Measurements from ENCODE around the gene RNF144A. TPM values are rescaled to one million over a fixed set of nuclear protein-coding genes. Genes with fewer than 3 reads are reported as not detected.

Gene RNF144A
- total RNA-seq, 1 experiment from 2014 or later = 10.6 TPM

DNA sequence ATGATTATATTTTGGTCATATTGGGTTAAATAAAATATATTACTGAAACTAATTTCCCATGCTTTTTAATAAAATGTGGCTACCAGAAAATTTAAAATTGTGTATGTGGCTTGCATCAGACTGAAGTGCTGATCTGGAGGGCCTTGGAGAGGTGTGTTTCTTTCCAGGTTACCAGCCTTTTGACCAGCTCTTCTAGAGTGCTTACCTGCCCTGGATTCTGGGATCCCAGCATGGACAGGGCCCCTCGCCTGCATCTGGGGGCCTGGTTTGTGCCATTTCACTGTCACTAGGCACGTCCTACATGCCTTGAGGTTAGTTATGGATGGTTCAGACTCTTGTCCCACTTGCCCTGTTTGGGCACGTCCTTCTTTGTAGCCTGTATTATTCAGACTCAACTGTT, 10.5 kb downstream of the RNF144A start:
- no peaks in the 10 kb centered on the region for H3K27me3 Mint-ChIP-seq (ENCODE audit: low read depth)
- Histone ChIP-seq H2BK20ac (ENCODE audit: low read depth, low read length, poor library complexity, severe bottlenecking) (no peak overlapping the region), H2BK120ac (ENCODE audit: low read depth, low read length, poor library complexity, severe bottlenecking) (no peak overlapping the region), H2BK5ac (ENCODE audit: insufficient read length, low read length) (no peak overlapping the region), H3K4me1 (ENCODE audit: insufficient read depth, low read length) (0 out of 2 replicates have a peak, but pooled peaks cover 2% of the 10 kb centered on the region), H4K8ac (replicated peaks; ENCODE audit: insufficient read length, low read depth, low read length) (no peak overlapping the region), H3K27ac (ENCODE audit: insufficient read length, low read depth, low read length) (no peak overlapping the region), H3K9ac (ENCODE audit: extremely low read depth, insufficient read length, low read length) (no peak overlapping the region), H2BK12ac (ENCODE audit: insufficient read length, low read depth, low read length) (no peak overlapping the region), H3K14ac (ENCODE audit: insufficient read depth, low read length) (no peak overlapping the region), H4K5ac (ENCODE audit: insufficient read length, low read depth, low read length) (no peak overlapping the region), H3K18ac (ENCODE audit: insufficient read length, low read depth, low read length) (no peak overlapping the region), H3K23ac (ENCODE audit: insufficient read length, low read depth, low read length) (no peak overlapping the region), H3T11ph (ENCODE audit: low read length) (no peak overlapping the region), H4K20me1 (ENCODE audit: control insufficient read depth, insufficient read depth, insufficient read length) (no peaks in the 10 kb centered on the region), H2BK15ac (ENCODE audit: low read depth, low read length) (no peak overlapping the region), H3K4ac (ENCODE audit: low read depth, low read length) (no peak overlapping the region), H3K9me3 (ENCODE audit: control insufficient read depth, low read depth, low read length) (no peaks in the 10 kb centered on the region), H3K4me2 (ENCODE audit: insufficient read depth, insufficient read length, low read length) (no peak overlapping the region), H3K79me1 (ENCODE audit: insufficient read depth, low read depth, low read length, poor library complexity, severe bottlenecking) (no peaks in the 10 kb centered on the region), H4K91ac (ENCODE audit: insufficient read length, low read depth, low read length) (no peak overlapping the region), H3K27me3 (ENCODE audit: insufficient read depth, low read length) (no peaks in the 10 kb centered on the region), H3K23me2 (ENCODE audit: insufficient read length, low read depth, low read length, poor library complexity, severe bottlenecking) (no peaks in the 10 kb centered on the region), H3K79me2 (ENCODE audit: insufficient read depth, low read length) (no peaks in the 10 kb centered on the region), H2AFZ (ENCODE audit: low read length) (no peak overlapping the region), H2AK5ac (ENCODE audit: insufficient read length, low read length) (no peak overlapping the region), H3K56ac (ENCODE audit: insufficient read length, low read depth, low read length) (no peak overlapping the region)
- peaks cover 0 to 5% of the 10 kb centered on the region in 2 experiments; a peak in 1 of 5 replicates for H3K9me3 Mint-ChIP-seq
- H3K4me3 Mint-ChIP-seq = no peak overlapping the region
- peaks cover 27 to 29% of the 10 kb centered on the region in 2 experiments for H3K4me1 Mint-ChIP-seq
- no peak for DNase-seq
- no peak overlapping the region for H3K27ac Mint-ChIP-seq
- no CpG with 5 or more reads among the region's 3 CpGs for WGBS (ENCODE audit: extremely low coverage, insufficient read length, low lambda C conversion rate)
- H3K36me3 Mint-ChIP-seq (ENCODE audit: insufficient read depth in 1 of 3, low read depth in 3 of 3) = peaks cover 0 to 5% (median 5%) of the 10 kb centered on the region in 3 experiments; a peak in 5 of 7 replicates
- TF ChIP-seq, protein P1, sequence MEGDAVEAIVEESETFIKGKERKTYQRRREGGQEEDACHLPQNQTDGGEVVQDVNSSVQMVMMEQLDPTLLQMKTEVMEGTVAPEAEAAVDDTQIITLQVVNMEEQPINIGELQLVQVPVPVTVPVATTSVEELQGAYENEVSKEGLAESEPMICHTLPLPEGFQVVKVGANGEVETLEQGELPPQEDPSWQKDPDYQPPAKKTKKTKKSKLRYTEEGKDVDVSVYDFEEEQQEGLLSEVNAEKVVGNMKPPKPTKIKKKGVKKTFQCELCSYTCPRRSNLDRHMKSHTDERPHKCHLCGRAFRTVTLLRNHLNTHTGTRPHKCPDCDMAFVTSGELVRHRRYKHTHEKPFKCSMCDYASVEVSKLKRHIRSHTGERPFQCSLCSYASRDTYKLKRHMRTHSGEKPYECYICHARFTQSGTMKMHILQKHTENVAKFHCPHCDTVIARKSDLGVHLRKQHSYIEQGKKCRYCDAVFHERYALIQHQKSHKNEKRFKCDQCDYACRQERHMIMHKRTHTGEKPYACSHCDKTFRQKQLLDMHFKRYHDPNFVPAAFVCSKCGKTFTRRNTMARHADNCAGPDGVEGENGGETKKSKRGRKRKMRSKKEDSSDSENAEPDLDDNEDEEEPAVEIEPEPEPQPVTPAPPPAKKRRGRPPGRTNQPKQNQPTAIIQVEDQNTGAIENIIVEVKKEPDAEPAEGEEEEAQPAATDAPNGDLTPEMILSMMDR (conservative IDR thresholded peaks at IDR 0.05) = no peak

Measured in H9 (cell line).